H9 (cell line): ENCODE data around the gene UBXN11. TPM values are rescaled to one million over a fixed set of nuclear protein-coding genes. Genes with fewer than 3 reads are reported as not detected.

ENCODE experiments used
- DNase-seq: peaks from one replicate; pipeline ENCODE4 v3.0.0-alpha.2; 2017
- H2AFZ ChIP-seq: one replicate; pipeline ENCODE4 v1.6.1; 2013; ENCODE audit warnings: mild to moderate bottlenecking, low read length, control low read depth, moderate library complexity
- H2AK5ac ChIP-seq: 2 replicates; pipeline ENCODE4 v1.6.1; 2013; ENCODE audit warnings: low read length, control low read depth, mixed read lengths; ENCODE audit not compliant: insufficient read length
- H2BK120ac ChIP-seq: one replicate; pipeline ENCODE4 v1.6.1; 2013; ENCODE audit warnings: low read depth, mild to moderate bottlenecking, low read length, control low read depth, inconsistent platforms; ENCODE audit not compliant: poor library complexity, severe bottlenecking
- H2BK12ac ChIP-seq: 2 replicates; pipeline ENCODE4 v1.6.1; 2013; ENCODE audit warnings: low read length, control low read depth, mixed read lengths, low read depth; ENCODE audit not compliant: insufficient read length
- H2BK15ac ChIP-seq: 2 replicates; pipeline ENCODE4 v1.6.1; 2013; ENCODE audit warnings: low read depth, low read length, control low read depth
- H2BK20ac ChIP-seq: one replicate; pipeline ENCODE4 v1.6.1; 2013; ENCODE audit warnings: low read depth, mild to moderate bottlenecking, low read length, control low read depth, inconsistent platforms; ENCODE audit not compliant: poor library complexity, severe bottlenecking
- H2BK5ac ChIP-seq: 2 replicates; pipeline ENCODE4 v1.6.1; 2013; ENCODE audit warnings: low read length, control low read depth, mixed read lengths; ENCODE audit not compliant: insufficient read length
- H3K14ac ChIP-seq: 2 replicates; pipeline ENCODE4 v1.6.1; 2013; ENCODE audit warnings: low read length, control low read depth; ENCODE audit not compliant: insufficient read depth
- H3K18ac ChIP-seq: 2 replicates; pipeline ENCODE4 v1.6.1; 2013; ENCODE audit warnings: low read depth, mild to moderate bottlenecking, mixed read lengths, low read length, control low read depth; ENCODE audit not compliant: insufficient read length
- H3K23ac ChIP-seq: 2 replicates; pipeline ENCODE4 v1.6.1; 2013; ENCODE audit warnings: low read length, control low read depth, mixed read lengths, low read depth; ENCODE audit not compliant: insufficient read length
- H3K23me2 ChIP-seq: 2 replicates; pipeline ENCODE4 v1.6.1; 2013; ENCODE audit warnings: low read depth, mild to moderate bottlenecking, mixed read lengths, low read length, control low read depth; ENCODE audit not compliant: insufficient read length, poor library complexity, severe bottlenecking
- H3K27ac ChIP-seq: 2 replicates; pipeline ENCODE4 v1.5.1; 2013; ENCODE audit warnings: low read length, control low read depth, mixed read lengths, low read depth; ENCODE audit not compliant: insufficient read length
- H3K27me3 ChIP-seq: 2 replicates; pipeline ENCODE4 v1.6.1; 2013; ENCODE audit warnings: low read length, control low read depth, inconsistent platforms; ENCODE audit not compliant: insufficient read depth
- H3K4ac ChIP-seq: 2 replicates; pipeline ENCODE4 v1.6.1; 2013; ENCODE audit warnings: low read depth, mild to moderate bottlenecking, control low read depth, inconsistent platforms, low read length, moderate library complexity
- H3K4me1 ChIP-seq: 2 replicates; pipeline ENCODE4 v1.6.1; 2013; ENCODE audit warnings: low read length, control low read depth, inconsistent platforms; ENCODE audit not compliant: insufficient read depth
- H3K4me2 ChIP-seq: 2 replicates; pipeline ENCODE4 v1.6.1; 2013; ENCODE audit warnings: low read length, control low read depth, mixed read lengths; ENCODE audit not compliant: insufficient read length, insufficient read depth
- H3K56ac ChIP-seq: 2 replicates; pipeline ENCODE4 v1.6.1; 2013; ENCODE audit warnings: low read depth, mild to moderate bottlenecking, mixed read lengths, low read length, control low read depth; ENCODE audit not compliant: insufficient read length
- H3K79me1 ChIP-seq: 2 replicates; pipeline ENCODE4 v1.6.1; 2013; ENCODE audit warnings: low read depth, mild to moderate bottlenecking, moderate library complexity, low read length, control low read depth, inconsistent platforms; ENCODE audit not compliant: insufficient read depth, poor library complexity, severe bottlenecking
- H3K79me2 ChIP-seq: 2 replicates; pipeline ENCODE4 v1.6.1; 2013; ENCODE audit warnings: low read length, control low read depth, inconsistent platforms; ENCODE audit not compliant: insufficient read depth
- H3K9ac ChIP-seq: 2 replicates; pipeline ENCODE4 v1.6.1; 2013; ENCODE audit warnings: low read length, control low read depth, mixed read lengths; ENCODE audit not compliant: insufficient read length; ENCODE audit errors: extremely low read depth
- H3K9me3 ChIP-seq: one replicate; pipeline ENCODE4 v1.6.1; 2013; ENCODE audit warnings: low read depth, low read length, inconsistent platforms; ENCODE audit not compliant: control insufficient read depth
- H3T11ph ChIP-seq: one replicate; pipeline ENCODE4 v1.6.1; 2013; ENCODE audit warnings: mild to moderate bottlenecking, low read length, control low read depth, inconsistent platforms
- H4K20me1 ChIP-seq: one replicate; pipeline ENCODE4 v1.6.1; 2013; ENCODE audit not compliant: control insufficient read depth, insufficient read length, insufficient read depth
- H4K5ac ChIP-seq: 2 replicates; pipeline ENCODE4 v1.6.1; 2013; ENCODE audit warnings: low read depth, mild to moderate bottlenecking, mixed read lengths, low read length, control low read depth; ENCODE audit not compliant: insufficient read length
- H4K8ac ChIP-seq: replicated peaks from 2 replicates; pipeline ENCODE4 v1.6.1; 2013; ENCODE audit warnings: low read length, control low read depth, mixed read lengths, low read depth; ENCODE audit not compliant: insufficient read length
- H4K91ac ChIP-seq: 2 replicates; pipeline ENCODE4 v1.6.1; 2013; ENCODE audit warnings: low read depth, mild to moderate bottlenecking, moderate library complexity, mixed read lengths, low read length, control low read depth; ENCODE audit not compliant: insufficient read length
- H3K27ac Mint-ChIP-seq, 3 experiments: 2 replicates in 2 of 3; 3 replicates in 1 of 3; pipeline ENCODE4 v1.8.0; 2020 to 2021; ENCODE audit warnings: mixed read lengths in 3 of 3, mild to moderate bottlenecking in 1 of 3, moderate library complexity in 1 of 3
- H3K27me3 Mint-ChIP-seq: 2 replicates; pipeline ENCODE4 v1.8.0; 2021; ENCODE audit warnings: low read depth, mild to moderate bottlenecking, moderate library complexity, mixed read lengths
- H3K36me3 Mint-ChIP-seq, 3 experiments: 2 replicates in 2 of 3; 3 replicates in 1 of 3; pipeline ENCODE4 v1.8.0; 2020 to 2021; ENCODE audit warnings: low read depth in 3 of 3, mixed read lengths in 3 of 3; ENCODE audit not compliant: insufficient read depth in 1 of 3
- H3K4me1 Mint-ChIP-seq, 2 experiments: 2 replicates each; pipeline ENCODE4 v1.8.0; 2020; ENCODE audit warnings: mixed read lengths in 2 of 2
- H3K4me3 Mint-ChIP-seq, 2 experiments: 2 replicates in 1 of 2; 3 replicates in 1 of 2; pipeline ENCODE4 v1.8.0; 2020 to 2021; ENCODE audit warnings: mild to moderate bottlenecking in 2 of 2, mixed read lengths in 2 of 2, moderate library complexity in 1 of 2
- H3K9me3 Mint-ChIP-seq, 2 experiments: 2 replicates in 1 of 2; 3 replicates in 1 of 2; pipeline ENCODE4 v1.8.0; 2020; ENCODE audit warnings: mild to moderate bottlenecking in 2 of 2, mixed read lengths in 2 of 2, moderate library complexity in 1 of 2
- CTCF ChIP-seq: fragments of 200-600 bp; sonication (generic); conservative IDR thresholded peaks from 3 replicates; pipeline ENCODE4 v1.8.0; 2021; ENCODE audit warnings: antibody characterized with exemption, mild to moderate bottlenecking
- WGBS: extraction: QIAGEN DNeasy Blood & Tissue Kit; methylation state at CpG from one replicate; pipeline ENCODE4 v1.1.7; 2013; ENCODE audit warnings: missing lambda C conversion rate, low lambda C conversion rate, mixed read lengths; ENCODE audit not compliant: insufficient read length; ENCODE audit errors: extremely low coverage; 5-methylcytosine and 5-hydroxymethylcytosine counted together
- total RNA-seq: library from RNA; stranded (reverse); gene quantifications from 2 replicates; pipeline ENCODE4 v1.2.1, GENCODE V29; 2021

Gene UBXN11
- total RNA-seq, 1 experiment from 2014 or later = 13.7 TPM

GRCh38 chr1:26281091-26281958, 25.1 kb downstream of the UBXN11 start:
- Histone ChIP-seq H3K9ac (no peak overlapping the region), H3K23me2 (peaks cover 13% of the 10 kb centered on the region), H2AFZ (no peak overlapping the region), H3K79me2 (no peaks in the 10 kb centered on the region), H4K20me1 (peaks cover 2% of the 10 kb centered on the region), H3K4ac (no peak overlapping the region), H3K56ac (no peak overlapping the region), H3K14ac (no peak overlapping the region), H2BK12ac (no peak overlapping the region), H4K5ac (no peak overlapping the region), H3K27ac (peak overlapping the region; percentile 15), H3K4me2 (peak overlapping the region; percentile 60), H2AK5ac (no peak overlapping the region), H2BK20ac (no peak overlapping the region), H4K91ac (no peak overlapping the region), H2BK5ac (no peak overlapping the region), H3K18ac (no peak overlapping the region), H2BK15ac (no peak overlapping the region), H3K79me1 (no peaks in the 10 kb centered on the region), H3T11ph (no peak overlapping the region), H4K8ac (no peak overlapping the region), H2BK120ac (no peak overlapping the region), H3K27me3 (no peaks in the 10 kb centered on the region), H3K23ac (no peak overlapping the region), H3K9me3 (no peaks in the 10 kb centered on the region), H3K4me1 (peaks cover 11% of the 10 kb centered on the region; the same call in 1 of the 2 replicates)
- no peak for DNase-seq
- Mint-ChIP-seq H3K36me3 (peaks cover 27 to 37% (median 37%) of the 10 kb centered on the region in 3 experiments), H3K9me3 (no peaks in the 10 kb centered on the region; a peak in 1 of 5 replicates), H3K4me1 (peaks cover 46 to 49% of the 10 kb centered on the region in 2 experiments), H3K27me3 (no peaks in the 10 kb centered on the region; the same call in 1 of the 2 replicates), H3K4me3 (peak overlapping the region; percentile 52 to 80), H3K27ac (peak overlapping the region; percentile 82 to 92 (median 91))
- WGBS = no CpG with 5 or more reads among the region's 5 CpGs
- TF ChIP-seq CTCF = no peak
